ENCODE data around the gene NT5C1A.
A peak's percentile ranks its signal among the peaks of the same experiment; 100 is the strongest.

Gene NT5C1A

DNA sequence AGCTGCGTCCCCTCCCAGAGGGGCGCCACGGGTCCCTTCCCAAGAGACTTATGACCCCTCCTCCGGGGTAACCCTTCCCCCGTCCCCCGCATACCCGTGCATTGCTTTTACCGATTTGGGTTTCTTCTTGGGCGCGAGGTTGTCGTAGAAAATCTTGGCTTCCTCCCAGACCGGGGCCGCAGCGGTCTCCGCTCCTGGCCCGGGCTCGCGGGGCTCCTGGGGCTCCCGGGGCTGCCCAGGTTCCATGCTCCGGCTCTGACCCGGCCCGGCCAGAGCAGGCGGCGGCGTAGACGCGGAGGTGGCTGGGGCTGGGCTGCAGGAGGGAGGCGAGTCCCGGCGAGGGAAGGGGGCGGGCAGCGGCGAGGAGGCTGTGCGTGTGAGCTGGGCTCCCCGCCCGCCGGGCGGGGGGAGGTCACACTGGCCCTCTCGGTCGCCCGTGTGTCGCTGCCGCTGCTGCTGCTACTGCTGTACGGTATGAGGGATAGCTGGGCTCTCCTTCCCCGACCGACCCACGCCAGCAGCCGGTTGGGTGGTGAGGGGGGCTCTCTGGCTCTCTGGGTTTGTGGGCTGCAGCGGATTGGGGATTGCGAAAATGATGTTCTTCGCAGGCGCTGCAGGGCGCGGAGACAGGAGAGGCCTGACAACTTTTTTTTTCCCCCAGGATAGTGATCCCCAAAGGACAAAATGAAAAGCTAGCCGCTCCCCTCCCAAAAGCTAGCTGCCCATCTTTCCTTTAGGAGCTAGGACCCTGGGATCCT, at the start of gene NT5C1A:
Gene NT5C1A (minus strand): TSS at position 315 of the 758 bp plus-strand sequence. CDS start 69 bp downstream, at position 246.
- DNase-seq (ENCODE audit: low read depth in 2 of 2), result no peak

DNA sequence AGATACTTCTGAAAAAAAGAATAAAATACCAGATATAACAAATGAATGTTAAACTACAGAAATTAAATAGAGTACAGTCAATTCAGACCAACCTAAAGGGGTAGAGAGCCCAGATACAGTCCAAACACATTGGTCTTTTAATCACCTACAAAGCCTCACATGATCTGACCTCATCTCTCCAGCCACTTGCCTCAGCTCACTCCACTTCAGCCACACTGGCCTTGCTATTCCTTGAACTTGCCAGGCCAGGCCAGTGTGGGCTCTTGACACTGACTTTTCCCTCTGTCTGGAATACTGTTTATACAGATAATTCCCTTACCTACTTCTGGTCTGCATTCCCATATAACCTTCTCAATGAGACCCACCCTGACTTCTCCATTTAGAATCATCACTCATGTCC, 49.8 kb upstream of the NT5C1A start:
- no peak for DNase-seq (ENCODE audit: low read depth in 2 of 2)

DNA sequence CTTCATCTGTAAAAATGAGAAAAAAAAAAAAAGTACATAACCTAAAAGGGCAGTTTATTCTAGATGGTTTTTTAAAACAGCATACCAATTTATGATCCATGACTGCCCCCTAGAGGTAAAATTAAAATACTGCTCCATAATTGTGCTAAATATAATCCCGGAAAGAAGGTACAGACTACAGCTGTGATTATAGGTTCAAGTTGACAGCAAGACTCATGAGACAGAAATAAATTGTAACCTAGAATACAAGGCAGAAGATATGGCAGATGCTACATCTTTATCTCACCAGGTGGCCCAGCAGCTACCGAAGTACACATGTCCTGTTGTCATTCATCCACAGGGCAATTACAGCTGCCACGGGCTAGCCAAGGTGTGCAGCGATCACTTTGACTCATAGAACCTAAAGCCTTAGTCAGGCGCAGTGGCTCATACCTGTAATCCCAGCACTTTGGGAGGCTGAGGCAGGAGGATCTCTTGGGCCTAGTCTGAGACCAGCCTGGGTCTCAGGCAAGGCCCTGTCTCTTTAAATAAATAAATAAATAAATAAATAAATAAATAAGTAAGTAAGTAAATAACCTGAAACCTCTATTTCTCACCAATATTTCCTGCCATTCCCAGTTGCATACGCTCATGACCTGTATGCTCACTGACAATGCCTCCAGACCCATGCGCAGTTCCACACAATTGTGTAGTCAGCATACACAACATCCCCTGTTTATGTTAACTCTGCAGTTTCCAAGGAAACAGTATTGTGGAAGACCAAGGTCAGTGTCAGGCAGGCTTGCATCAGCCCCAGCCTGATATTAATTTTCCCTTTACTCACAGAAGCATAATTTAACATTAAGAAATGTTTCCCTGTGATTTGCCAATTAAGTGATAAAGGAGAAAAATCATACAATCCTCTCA, 48.4 kb upstream of the NT5C1A start:
- no peak for DNase-seq (ENCODE audit: low read depth in 2 of 2)

DNA sequence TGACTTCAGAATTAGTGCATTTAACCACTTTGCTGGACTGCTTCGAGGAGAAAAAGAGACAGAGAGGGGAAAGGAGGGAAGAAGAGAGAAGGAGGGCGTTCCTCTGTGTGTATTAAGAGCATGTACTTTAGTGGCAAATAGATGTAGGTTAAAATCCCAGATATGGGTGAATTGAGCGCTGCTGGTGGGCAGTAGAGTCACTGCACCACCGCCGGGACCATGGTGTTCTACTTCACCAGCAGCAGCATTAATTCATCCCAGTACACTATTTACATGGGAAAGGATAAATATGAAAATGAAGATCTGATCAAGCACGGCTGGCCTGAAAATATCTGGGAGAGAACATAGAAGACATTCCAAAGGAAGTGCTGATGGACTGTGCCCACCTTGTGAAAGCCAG, 45.9 kb upstream of the NT5C1A start:
- no peak for DNase-seq (ENCODE audit: low read depth in 2 of 2)

DNA sequence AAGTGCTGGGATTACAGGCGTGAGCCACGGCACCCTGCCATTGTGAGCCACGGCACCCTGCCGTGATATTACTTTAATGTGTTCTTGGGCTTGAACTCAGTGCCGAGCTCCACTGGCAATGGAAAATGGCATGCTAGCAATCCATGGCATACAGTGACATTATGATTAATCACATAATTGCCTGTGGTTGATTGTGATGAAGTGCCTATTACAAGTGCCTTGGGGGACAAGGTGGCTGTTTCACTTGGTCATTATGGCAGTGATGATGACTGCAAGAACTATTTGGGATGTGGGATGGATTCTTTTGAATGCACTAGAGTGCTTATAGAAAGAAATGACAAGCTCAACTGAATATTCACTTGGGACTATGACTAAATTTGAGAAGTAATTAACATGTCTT, 41.6 kb upstream of the NT5C1A start:
- DNase-seq (ENCODE audit: low read depth in 2 of 2), result no peak

DNA sequence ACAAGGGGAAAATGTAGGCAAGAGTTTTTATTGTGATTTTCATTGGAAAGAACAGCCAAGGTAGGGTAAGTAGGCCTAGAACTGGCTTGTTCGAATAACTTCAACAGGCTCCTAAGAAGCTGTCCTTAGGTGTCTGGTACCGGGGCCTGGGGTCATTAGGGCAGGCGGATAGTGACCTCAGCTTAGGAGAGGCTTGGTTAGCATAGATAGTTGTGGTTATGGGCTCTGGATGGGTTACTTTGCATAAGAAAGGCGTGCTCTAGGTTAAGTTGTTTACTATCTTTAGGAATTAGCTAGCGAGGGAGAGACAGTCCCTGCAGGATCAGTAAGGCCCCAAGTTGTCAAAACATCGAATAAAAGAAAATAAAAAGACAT, 40.0 kb upstream of the NT5C1A start:
- no peak for DNase-seq (ENCODE audit: low read depth in 2 of 2)

DNA sequence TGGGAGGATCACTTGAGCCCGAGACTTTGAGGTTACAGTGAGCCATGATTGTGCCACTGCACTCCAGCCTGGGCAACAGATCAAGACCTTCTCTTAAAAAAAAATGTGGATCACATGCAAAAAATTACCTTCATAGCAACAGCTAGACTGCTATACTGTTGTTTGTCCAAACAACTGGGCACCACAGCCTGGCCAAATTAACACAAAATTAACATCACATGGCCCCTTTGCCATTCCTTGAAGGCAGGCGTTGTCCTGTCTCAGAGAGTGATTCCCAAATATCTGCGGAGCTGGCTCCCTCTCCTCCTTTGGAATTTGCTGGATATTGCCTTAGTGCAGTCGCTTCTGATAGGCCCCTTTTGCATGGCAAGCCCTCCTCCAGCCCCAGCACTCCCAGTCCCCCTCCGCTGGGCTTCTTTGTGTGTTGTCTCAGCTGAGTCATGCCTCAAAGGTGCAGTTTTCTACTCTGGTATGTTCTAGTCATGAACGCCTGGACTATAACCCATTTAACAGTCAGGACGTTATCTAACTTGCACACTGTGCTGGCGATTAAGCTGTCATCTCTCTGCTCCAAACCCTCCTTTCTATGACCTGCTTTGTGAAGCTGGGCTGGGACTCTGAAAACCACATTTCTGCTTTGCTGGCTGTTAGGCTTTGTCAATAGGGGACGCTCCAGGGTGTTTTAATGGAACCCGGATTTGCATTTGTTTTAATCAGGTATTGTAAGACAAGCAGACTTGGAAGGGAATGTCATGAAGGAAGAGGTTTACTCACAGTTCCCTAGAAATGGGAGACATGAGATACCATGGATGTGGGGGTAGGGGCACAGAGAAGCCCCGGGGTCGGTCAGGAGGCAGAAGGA, 39.4 kb upstream of the NT5C1A start:
- no peak for DNase-seq (ENCODE audit: low read depth in 2 of 2)

DNA sequence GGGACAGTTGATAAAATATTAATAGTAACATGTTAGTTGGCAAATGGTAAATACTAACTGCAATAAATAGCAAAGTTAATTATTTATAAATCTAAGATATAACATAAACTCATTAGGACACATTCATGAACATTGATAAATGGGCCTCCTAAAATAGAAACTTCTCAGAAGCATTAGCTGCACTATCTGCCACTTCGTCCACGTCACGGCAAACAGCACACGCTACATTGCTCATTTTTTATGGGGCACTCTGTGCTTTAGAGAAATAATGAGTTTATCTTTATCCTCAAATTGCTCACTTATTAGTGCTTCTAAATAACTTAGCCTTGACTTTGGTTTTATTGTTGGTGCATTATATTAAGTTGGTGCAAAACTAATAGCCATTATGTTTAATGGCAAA, 35.6 kb upstream of the NT5C1A start:
- no peak for DNase-seq (ENCODE audit: low read depth in 2 of 2)

DNA sequence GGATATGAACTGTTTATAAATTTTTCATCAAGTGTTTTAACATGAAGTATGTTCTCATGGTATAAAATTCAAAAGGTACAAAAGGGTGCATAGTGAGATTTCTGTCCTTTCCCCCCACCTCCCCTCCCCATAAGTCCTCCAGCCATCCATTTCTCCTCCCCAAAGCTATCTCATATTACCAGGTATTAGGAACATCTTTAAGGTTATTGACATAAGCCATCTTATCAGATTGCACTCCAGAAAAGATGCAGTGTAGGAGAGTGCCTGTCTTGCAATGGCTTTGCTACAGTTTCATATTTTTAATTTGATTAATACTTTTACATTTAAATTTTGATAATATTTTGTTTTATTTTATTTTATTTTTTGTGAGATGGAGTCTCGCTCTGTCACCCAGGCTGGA, 32.9 kb upstream of the NT5C1A start:
- DNase-seq (ENCODE audit: low read depth in 2 of 2), result no peak

DNA sequence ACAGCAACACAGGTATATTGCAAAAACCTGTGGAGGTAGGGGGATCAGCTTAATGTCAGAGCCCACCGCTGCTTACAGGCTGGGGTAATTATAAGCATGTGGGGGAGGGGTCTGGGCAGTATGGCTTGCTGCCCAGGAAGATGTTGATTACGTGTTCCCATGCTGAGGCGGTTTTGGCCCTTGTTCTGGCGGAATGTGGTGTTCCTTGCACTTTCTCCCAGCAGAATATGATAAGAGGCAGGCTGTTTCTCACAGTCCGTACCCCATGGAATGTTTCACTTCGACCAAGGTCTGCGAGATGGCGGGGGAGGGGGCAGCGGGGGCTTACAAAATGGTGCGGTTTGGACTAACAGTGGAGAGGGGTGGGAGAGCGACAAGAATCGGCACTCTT, 29.1 kb upstream of the NT5C1A start:
- no peak for DNase-seq (ENCODE audit: low read depth in 2 of 2)

DNA sequence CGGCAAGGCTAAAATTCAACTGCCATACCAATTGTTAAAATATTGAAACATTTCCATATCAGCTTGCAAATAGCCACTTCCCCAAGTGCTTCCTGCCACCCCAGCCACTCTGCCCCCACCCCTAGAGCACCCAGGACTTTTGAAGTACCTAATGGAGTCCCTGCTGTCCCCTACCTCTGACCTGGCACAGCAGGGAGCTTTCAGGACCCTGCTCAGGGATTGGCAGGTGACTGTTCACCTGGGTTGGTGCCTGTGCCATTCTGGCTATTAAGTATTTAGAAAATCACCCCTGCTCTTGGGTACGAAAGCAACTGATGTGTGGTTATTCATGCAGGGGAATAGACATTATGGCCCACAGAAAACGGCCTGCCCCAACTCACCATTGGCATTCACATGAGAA, 28.4 kb upstream of the NT5C1A start:
- no peak for DNase-seq (ENCODE audit: low read depth in 2 of 2)

DNA sequence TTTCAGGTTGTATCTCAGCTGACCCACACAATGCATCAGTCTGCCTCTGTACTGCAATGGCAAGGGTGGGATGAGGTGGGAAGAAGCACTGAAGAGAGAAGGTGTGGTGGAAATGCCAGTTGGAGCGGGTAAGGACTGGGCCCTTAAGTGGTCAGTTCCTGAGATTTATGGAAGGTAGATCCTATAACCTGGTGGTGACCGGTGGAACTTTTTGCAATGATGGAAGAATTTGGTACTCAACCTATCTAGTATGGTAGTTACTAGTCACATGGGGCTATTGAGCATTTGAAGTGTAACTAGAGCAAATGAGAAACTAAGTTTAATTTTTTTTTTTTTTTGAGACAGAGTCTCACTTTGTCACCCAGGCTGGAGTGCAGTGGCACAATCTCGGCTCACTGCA, 27.5 kb upstream of the NT5C1A start:
- no peak for DNase-seq (ENCODE audit: low read depth in 2 of 2)

DNA sequence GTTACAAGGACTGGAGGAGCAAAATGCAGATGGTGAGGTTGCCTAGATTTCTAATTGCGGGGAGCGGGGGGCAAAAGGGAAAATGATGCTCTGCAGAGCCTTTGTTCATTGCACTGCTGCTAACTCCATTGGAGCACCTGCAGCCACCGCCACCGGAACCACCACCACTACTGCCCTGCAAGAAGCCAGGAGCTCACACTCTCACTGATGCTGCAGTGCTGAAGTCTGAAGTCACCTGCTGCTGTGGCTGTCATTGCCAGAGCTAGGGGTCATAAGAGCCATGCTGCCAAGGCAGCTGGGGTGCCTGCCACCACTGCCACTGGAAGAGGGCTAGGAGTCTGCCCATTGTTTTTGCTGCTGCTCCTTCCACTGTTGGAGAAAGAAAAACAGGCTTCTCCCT, 26.7 kb upstream of the NT5C1A start:
- DNase-seq (ENCODE audit: low read depth in 2 of 2), result no peak

DNA sequence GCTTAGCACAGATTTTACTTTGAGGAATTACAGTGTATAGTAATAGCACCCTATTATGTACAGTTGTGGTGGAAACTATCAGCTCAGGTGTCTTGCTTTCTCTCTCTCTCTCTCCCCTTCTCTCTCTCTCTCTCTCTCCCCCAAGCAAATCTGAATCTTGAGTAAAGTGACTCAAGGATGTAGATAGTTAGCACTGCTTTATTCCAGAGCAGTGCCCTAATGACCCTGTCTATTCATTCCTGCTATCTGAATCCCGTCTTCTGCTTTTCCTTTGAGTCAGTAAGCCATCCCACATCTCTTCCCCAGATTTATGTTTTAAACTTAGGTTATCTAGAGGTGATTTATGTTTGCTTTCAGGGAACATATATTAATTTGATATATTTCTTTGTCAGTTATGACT, 24.5 kb upstream of the NT5C1A start:
- no peak for DNase-seq (ENCODE audit: low read depth in 2 of 2)

DNA sequence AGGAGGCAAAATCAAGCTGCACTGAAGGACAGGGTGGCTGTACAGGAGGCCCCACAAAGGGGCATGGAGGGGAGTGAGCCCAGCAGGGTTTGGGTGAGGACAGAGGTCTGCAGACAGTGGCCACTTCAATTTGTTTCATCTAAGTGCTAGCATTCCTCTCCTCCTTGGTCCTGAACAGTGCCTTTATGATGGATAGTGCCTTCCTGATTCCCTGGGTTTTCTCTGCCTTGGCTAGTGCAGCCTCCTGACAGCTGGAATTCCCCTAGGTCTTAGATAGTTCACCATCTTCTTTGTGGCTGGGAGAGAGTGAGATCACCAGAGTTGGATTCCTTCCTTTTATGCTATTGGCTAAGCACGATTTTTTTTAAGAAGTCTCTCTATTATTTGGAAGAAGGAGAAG, 23.1 kb upstream of the NT5C1A start:
- no peak for DNase-seq (ENCODE audit: low read depth in 2 of 2)

DNA sequence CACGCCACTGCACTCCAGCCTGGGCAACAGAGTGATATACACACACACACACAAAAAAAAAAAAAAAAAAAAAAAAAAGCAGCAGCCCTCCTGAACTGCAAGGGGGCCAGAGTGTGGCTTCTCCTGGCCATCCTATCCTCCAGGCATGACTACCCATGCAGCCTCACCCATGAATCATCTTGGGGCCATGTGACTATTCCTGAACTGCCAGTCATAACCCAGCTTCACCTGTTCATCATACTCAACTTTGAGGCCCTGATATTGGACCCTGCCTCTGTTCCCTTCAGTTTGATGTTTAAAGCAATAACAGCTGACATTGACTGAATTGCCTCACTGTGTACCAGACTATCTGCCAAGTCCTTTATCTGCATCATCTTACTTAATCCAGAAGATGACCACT, 22.1 kb upstream of the NT5C1A start:
- DNase-seq (ENCODE audit: low read depth in 2 of 2), result no peak

DNA sequence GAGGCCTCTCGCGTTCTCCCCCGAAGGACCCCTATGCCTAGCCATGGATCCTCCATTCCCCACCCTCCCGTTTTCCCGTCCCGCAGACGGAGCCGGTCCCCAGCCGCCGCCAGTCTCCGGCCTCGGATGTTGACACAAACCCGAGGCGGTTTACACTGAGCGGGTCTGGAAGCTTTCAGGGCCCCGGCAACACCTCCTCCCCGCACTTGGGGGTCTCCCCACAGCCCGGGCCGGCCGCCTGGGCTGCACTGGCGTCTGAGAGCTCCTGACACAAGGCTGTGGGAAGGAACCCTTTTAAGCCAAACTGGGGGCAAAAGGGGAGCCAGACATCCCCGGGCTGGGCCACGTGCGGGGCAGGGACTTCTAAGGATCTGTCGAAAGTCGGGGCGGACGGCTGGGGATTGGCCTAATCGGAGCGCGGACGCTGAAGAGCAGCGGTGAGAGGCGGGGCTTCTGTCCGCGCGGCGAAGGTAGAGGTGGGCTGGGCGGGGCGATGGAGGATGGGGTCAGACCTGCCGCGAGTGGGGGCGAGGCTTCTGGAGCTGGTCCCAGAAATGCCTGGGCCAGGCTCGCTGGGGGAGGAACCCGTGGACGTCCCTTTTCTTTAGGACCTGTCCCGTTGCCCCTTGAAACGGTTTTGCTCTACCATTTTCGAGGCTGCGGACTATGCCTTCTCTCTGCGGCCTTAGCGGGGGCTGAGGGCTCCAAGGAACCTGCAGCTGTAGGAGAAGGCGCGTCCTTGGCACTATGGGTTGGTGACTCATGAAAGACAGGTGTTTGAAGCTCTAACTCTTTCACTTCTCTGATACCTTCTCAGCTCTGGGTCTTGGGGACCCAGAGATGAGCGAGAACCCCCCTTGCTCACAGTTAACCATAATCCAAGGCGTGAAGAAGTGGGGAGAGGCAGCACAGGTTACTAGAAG, 20.5 kb upstream of the NT5C1A start:
- DNase-seq (ENCODE audit: low read depth in 2 of 2), result no peak

DNA sequence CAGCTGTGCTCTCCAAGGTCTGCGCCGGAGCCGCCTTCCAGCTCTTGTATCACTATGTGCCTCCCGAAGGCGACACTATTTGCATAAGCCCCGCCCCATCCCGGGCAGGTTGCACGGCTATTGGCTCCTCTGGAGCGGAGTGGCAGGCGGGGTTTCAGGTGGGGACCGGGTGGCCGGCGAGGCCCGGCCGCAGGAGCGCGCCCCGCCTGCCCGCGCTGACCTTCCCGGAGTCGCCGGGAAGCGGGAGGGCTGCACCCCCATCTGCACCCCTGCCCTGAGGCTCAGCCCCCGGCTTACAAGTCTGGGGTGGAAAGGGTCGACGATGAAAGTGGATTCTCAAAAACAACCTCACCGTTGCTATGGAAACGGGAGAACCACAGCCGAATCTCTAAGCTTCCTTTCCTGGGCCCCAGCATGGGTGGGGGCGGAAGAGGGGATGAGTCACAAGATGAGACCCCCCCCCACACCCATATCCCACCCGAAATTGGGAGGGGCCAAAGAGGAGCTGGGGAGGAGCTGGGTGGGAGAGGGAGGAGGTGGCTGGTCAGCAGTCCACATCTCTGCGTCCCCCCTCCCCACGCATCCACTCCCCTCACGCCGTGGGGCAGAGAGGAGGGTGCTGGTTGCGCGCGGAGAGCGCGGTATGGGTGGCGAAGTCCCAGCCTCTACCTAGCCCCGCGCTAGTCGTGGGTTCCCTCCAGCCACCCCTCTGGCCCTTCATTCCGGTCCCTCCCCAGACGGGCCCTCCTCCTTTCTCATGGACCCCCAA, 19.7 kb upstream of the NT5C1A start, which contains the start of gene HPCAL4:
Gene HPCAL4 (minus strand): TSS at position 51 of the 769 bp plus-strand sequence. CDS start 6,830 bp downstream, outside the sequence.
- peak; percentile 77 to 82 for DNase-seq (ENCODE audit: low read depth in 2 of 2)

DNA sequence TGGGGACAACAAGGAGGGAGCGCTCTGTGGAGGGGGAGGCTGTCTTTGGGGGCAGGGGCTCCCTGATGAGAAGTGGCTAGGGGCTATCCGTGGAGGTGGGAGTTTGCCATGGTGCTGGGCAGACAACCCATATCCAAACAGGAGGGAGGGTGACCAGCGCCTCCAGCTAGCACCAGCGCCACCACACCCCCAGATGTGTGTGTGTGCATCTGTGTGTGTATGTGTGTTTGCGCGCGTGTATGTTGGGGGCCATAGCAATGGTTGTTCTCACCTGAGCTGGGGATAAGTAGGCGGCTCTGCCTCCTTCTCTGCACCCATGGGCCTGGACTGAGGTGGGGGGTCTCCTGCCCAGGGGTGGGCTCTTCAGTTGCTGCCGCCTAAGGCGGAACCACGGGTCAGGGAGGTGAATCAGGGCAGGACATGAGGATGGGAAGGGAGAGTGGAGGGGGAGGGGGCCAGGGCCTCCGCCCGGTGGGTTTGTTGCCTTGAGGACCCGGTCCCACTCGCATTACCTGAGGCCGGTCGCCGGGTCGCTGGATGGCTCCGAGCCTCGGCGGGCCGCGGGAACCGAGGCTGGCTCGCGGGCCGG, 19.0 kb upstream of the NT5C1A start:
- no peak for DNase-seq (ENCODE audit: low read depth in 2 of 2)

DNA sequence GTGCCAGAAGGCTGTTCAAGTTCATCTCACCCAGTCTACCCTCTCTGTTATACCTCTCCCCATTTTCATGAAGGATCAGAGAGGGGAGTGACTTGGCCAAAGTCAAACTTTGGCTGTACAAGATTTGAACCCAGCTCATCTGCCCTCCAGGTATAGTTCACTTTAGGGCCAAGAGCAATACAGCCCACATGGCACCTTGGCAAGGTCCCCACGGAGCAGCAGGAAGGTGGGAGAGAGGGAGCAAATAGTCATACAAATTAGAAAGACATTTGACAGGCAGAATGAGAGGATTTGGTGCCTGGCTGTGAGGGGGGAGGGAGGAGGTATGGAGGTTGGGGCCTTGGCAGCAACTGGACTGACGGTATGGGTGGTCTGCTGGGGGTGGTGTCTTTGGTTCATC, 18.3 kb upstream of the NT5C1A start:
- no peak for DNase-seq (ENCODE audit: low read depth in 2 of 2)

All from stimulated activated CD8-positive, alpha-beta memory T cell treated with anti-CD3 and anti-CD28 coated beads, Interleukin-15, amount 100 ng/mL, for 48 hours (primary cell).